ENCODE results near the gene CKM.

CKM gene

GRCh38 chr19:45333609-45334303 is 11.1 kb upstream of the CKM start:
- Mint-ChIP-seq H3K27me3 (ENCODE audit: low read depth) (peaks cover 13% of the 10 kb centered on the region), H3K9me3 (no peaks in the 10 kb centered on the region), H3K4me3 (no peak overlapping the region), H3K36me3 (ENCODE audit: low read depth) (no peaks in the 10 kb centered on the region), H3K27ac (no peak overlapping the region), H3K4me1 (peaks cover 4% of the 10 kb centered on the region)
- TF ChIP-seq CTCF (IDR thresholded peaks at IDR 0.05; ENCODE audit: unreplicated experiment in 3 of 3) = no peak

DNA sequence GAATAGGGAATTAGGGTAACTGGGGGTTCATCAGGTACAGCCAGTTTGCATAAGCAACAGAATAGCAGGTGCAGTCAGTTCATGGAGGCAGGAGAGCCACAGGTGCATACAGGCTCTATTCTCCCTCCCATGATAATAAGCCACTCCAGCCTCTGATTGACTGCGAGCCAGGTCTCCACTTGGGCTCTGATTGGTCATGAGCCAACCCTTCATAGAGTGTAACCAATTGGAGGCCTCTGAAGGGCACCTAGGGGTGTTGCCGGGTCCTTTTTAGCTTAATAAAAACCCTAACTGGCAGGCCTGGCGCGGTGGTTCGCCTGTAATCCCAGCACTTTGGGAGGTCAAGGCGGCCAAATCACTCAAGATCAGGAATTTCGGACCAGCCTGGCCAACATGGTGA is 8.7 kb upstream of the CKM start:
- Mint-ChIP-seq H3K4me3 (no peak overlapping the region), H3K9me3 (no peaks in the 10 kb centered on the region), H3K27me3 (ENCODE audit: low read depth) (peaks cover 5% of the 10 kb centered on the region), H3K36me3 (ENCODE audit: low read depth) (no peaks in the 10 kb centered on the region), H3K27ac (no peak overlapping the region), H3K4me1 (peaks cover under 1% of the 10 kb centered on the region)
- no peak for TF ChIP-seq CTCF (IDR thresholded peaks at IDR 0.05; ENCODE audit: unreplicated experiment in 3 of 3)

GRCh38 chr19:45327404-45328143 is 4.9 kb upstream of the CKM start:
- Mint-ChIP-seq H3K36me3 (ENCODE audit: low read depth) (no peaks in the 10 kb centered on the region), H3K4me1 (peaks cover 12% of the 10 kb centered on the region)
- TF ChIP-seq CTCF (IDR thresholded peaks at IDR 0.05; ENCODE audit: unreplicated experiment in 3 of 3) = no peak

GRCh38 chr19:45324349-45324907 is 1.8 kb upstream of the CKM start:
- Mint-ChIP-seq H3K27me3 (ENCODE audit: low read depth) (peaks cover 11% of the 10 kb centered on the region), H3K27ac (peak overlapping the region in 2 of 3 experiments; percentile 6 to 73), H3K4me1 (peaks cover 19% of the 10 kb centered on the region), H3K4me3 (peak overlapping the region; percentile 43 to 72 (median 65)), H3K9me3 (no peaks in the 10 kb centered on the region), H3K36me3 (ENCODE audit: low read depth) (no peaks in the 10 kb centered on the region)
- TF ChIP-seq CTCF (IDR thresholded peaks at IDR 0.05; ENCODE audit: unreplicated experiment in 3 of 3) = no peak

More at GRCh38 chr19:45327404-45328143, 4.9 kb upstream of the CKM start:
- H3K27ac Mint-ChIP-seq = no peak overlapping the region
- peaks cover 9% of the 10 kb centered on the region for H3K27me3 Mint-ChIP-seq (ENCODE audit: low read depth)
- H3K9me3 Mint-ChIP-seq = no peaks in the 10 kb centered on the region
- no peak overlapping the region for H3K4me3 Mint-ChIP-seq

DNA sequence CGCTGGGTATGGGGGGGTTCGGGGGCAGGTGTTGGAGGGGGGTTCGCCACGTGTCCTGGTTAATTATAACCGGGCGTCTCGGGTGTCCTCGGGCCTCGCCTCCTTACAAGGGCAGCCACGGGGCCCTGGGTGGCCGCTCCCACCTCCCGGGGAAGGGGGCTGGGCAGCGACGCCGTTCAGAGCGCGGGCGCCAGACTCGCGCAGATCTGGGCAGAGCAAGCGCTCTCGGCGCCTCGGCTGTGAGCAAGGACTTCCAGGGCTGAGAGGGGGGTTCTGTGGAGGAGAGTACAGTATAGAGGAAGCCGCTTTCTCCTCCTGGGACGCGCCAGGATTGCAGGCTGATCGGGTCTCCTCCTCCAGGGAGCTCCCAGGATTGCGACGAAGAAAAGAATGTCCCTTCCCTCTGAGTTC is 1.0 kb upstream of the CKM start:
- Mint-ChIP-seq H3K36me3 (ENCODE audit: low read depth) (no peaks in the 10 kb centered on the region), H3K4me3 (peak overlapping the region; percentile 43 to 72 (median 65))

More for the DNA sequence above, 1.0 kb upstream of the CKM start:
- Mint-ChIP-seq H3K27me3 (ENCODE audit: low read depth) (peaks cover 11% of the 10 kb centered on the region), H3K27ac (peak overlapping the region in 1 of 3 experiments; percentile 73), H3K9me3 (no peaks in the 10 kb centered on the region), H3K4me1 (peaks cover 19% of the 10 kb centered on the region)
- TF ChIP-seq CTCF (IDR thresholded peaks at IDR 0.05; ENCODE audit: unreplicated experiment in 3 of 3) = no peak
